Measurements from ENCODE around the gene TOP3A. TPM values are rescaled to one million over a fixed set of nuclear protein-coding genes. Genes with fewer than 3 reads are reported as not detected.

TOP3A gene
- total RNA-seq, 1 experiment from 2014 or later: 68.7 TPM

DNA sequence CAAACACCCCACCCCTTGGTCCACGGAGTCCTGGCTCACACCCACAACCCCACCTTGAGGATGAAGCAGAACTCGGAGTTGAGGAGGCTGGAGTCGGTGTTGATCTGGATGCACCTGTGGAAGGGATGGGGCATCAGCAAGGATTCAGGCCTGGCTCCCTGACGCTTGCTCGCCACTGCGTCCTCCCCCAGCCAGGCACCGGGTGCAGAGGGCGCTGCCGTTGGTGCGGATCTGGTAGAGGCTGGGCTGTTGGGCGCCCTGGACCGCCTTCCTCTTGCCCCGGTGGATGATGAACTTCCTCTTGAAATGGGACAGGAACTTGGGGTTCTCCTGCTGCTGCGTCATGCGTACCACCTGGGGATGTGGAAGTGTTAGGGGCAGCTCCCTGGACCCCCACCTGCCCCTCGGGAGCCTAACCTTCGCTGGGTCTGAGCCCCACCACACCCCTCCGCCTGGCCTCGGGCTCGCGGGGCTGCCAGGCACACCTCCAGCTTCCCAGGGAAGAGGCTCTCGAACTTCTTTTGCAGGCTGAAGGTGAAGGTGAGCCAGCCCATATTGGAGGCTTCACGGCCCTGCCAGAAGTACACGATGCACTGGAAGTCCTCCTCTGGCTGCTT is 68.6 kb downstream of the TOP3A start:
- Histone ChIP-seq H4K91ac (ENCODE audit: insufficient read length, low read depth, low read length) (no peak overlapping the region), H2BK5ac (ENCODE audit: insufficient read length, low read length) (no peak overlapping the region), H2AFZ (ENCODE audit: low read length) (no peak overlapping the region), H3K27me3 (ENCODE audit: insufficient read depth, low read length) (no peaks in the 10 kb centered on the region), H3K56ac (ENCODE audit: insufficient read length, low read depth, low read length) (no peak overlapping the region), H3K23me2 (ENCODE audit: insufficient read length, low read depth, low read length, poor library complexity, severe bottlenecking) (no peaks in the 10 kb centered on the region), H3T11ph (ENCODE audit: low read length) (no peak overlapping the region), H3K4me2 (ENCODE audit: insufficient read depth, insufficient read length, low read length) (peak overlapping the region; percentile 46), H4K5ac (ENCODE audit: insufficient read length, low read depth, low read length) (no peak overlapping the region), H2BK120ac (ENCODE audit: low read depth, low read length, poor library complexity, severe bottlenecking) (no peak overlapping the region), H3K79me2 (ENCODE audit: insufficient read depth, low read length) (no peaks in the 10 kb centered on the region), H3K9ac (ENCODE audit: extremely low read depth, insufficient read length, low read length) (no peak overlapping the region), H3K14ac (ENCODE audit: insufficient read depth, low read length) (no peak overlapping the region), H2AK5ac (ENCODE audit: insufficient read length, low read length) (no peak overlapping the region), H3K23ac (ENCODE audit: insufficient read length, low read depth, low read length) (no peak overlapping the region), H3K4ac (ENCODE audit: low read depth, low read length) (no peak overlapping the region), H2BK12ac (ENCODE audit: insufficient read length, low read depth, low read length) (no peak overlapping the region), H3K18ac (ENCODE audit: insufficient read length, low read depth, low read length) (no peak overlapping the region), H2BK15ac (ENCODE audit: low read depth, low read length) (no peak overlapping the region), H3K79me1 (ENCODE audit: insufficient read depth, low read depth, low read length, poor library complexity, severe bottlenecking) (no peaks in the 10 kb centered on the region), H4K8ac (replicated peaks; ENCODE audit: insufficient read length, low read depth, low read length) (no peak overlapping the region), H4K20me1 (ENCODE audit: control insufficient read depth, insufficient read depth, insufficient read length) (peaks cover 3% of the 10 kb centered on the region), H2BK20ac (ENCODE audit: low read depth, low read length, poor library complexity, severe bottlenecking) (no peak overlapping the region), H3K9me3 (ENCODE audit: control insufficient read depth, low read depth, low read length) (no peaks in the 10 kb centered on the region), H3K27ac (ENCODE audit: insufficient read length, low read depth, low read length) (no peak overlapping the region), H3K4me1 (ENCODE audit: insufficient read depth, low read length) (peaks cover 3% of the 10 kb centered on the region; the same call in 1 of the 2 replicates)
- Mint-ChIP-seq H3K4me1 (peaks cover 15 to 25% of the 10 kb centered on the region in 2 experiments), H3K36me3 (ENCODE audit: insufficient read depth in 1 of 3, low read depth in 3 of 3) (peaks cover 18 to 85% (median 71%) of the 10 kb centered on the region in 3 experiments; a peak in 6 of 7 replicates), H3K27me3 (ENCODE audit: low read depth) (no peaks in the 10 kb centered on the region; the same call in 1 of the 2 replicates), H3K4me3 (peak overlapping the region; percentile 83 to 92), H3K27ac (peak overlapping the region in 2 of 3 experiments; percentile 66 to 92; a peak in 3 of 7 replicates), H3K9me3 (no peaks in the 10 kb centered on the region; a peak in 1 of 5 replicates)
- WGBS (ENCODE audit: extremely low coverage, insufficient read length, low lambda C conversion rate): no CpG with 5 or more reads among the region's 24 CpGs
- TF ChIP-seq, protein P1, sequence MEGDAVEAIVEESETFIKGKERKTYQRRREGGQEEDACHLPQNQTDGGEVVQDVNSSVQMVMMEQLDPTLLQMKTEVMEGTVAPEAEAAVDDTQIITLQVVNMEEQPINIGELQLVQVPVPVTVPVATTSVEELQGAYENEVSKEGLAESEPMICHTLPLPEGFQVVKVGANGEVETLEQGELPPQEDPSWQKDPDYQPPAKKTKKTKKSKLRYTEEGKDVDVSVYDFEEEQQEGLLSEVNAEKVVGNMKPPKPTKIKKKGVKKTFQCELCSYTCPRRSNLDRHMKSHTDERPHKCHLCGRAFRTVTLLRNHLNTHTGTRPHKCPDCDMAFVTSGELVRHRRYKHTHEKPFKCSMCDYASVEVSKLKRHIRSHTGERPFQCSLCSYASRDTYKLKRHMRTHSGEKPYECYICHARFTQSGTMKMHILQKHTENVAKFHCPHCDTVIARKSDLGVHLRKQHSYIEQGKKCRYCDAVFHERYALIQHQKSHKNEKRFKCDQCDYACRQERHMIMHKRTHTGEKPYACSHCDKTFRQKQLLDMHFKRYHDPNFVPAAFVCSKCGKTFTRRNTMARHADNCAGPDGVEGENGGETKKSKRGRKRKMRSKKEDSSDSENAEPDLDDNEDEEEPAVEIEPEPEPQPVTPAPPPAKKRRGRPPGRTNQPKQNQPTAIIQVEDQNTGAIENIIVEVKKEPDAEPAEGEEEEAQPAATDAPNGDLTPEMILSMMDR (conservative IDR thresholded peaks at IDR 0.05): no peak
- no peak for DNase-seq
